ENCODE measurements around the gene FAR2.
"Not testable (repeated sequence)": the region's sequence is repeated elsewhere in the genome, so short reads cannot be mapped to it uniquely, and the experiment has no call there.

The FAR2 gene

DNA sequence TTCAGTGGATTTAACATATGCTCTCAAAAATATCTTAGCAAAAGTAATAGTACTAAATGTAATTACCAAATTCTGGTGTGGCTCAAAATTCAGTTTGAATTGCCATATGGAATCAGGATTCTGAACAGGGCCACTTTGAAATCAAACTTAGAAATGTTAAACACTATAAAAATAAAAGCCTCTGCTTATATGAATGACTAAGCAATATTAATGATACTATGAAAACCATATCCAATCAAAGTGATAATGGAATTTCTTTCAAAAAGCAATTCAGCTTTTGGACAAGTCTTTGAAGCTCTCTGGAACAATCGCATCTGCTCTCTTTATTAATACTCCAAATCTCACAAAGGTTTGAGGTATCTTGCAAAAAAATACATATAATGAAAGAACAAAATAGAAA lies 180.3 kb downstream of the FAR2 start:
- DNase-seq (ENCODE audit: low read depth): no peak

DNA sequence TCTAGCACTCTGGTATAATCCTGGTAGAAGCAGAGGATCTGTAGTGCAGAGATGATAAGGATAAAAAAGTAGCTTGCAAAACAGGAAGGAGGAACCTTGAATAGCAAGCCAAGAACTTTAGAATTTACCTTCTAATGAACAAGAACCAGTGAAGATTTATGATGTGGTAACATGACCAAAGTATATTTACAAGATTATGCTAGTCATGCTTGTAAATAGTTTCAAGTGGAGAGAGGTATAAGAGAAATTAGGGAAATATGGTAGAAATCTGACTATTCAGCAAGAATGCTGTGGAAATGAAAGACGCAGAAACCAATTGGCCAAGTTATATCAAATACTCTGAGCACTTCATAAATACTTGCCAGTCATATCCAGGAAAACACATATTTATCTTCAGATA lies 184.1 kb downstream of the FAR2 start:
- DNase-seq (ENCODE audit: low read depth): no peak

DNA sequence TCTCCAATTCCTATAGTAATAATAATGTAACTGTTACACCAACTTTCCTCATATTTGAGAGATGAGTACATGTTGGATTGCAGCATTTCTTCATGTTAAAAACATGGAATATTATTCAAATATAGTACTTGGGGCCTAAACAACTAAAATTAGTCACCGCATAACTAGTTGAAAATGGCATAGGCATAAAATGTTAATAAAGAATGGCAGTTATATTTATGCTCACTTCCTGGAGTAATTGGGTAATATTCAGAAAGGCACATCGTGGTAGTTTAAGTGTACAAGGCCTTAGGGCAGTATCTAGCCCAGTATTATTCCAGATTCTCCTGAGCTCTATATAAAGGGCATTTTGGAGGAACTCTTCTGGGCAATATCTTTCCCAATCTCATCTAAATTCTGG lies 185.9 kb downstream of the FAR2 start:
- no peak for DNase-seq (ENCODE audit: low read depth)

DNA sequence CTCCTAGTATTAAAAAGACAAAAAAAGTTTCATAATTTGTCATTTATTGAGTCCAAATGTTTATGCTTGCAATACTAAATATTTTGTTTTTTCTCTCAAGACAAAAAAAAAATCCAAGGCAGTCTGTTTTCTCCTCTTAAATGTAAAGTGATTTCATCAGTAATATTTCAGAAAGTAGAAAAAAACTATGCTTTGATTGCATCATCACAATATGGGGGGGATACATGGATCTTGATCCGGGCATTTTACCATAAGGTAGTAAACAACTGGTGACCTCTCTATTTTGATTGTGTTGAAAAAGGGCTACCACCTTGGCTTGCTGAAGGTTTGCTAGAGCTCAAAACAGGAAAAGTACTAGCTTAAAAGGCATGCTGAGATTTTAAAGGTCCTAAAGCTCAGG lies 188.2 kb downstream of the FAR2 start:
- DNase-seq (ENCODE audit: low read depth): no peak

DNA sequence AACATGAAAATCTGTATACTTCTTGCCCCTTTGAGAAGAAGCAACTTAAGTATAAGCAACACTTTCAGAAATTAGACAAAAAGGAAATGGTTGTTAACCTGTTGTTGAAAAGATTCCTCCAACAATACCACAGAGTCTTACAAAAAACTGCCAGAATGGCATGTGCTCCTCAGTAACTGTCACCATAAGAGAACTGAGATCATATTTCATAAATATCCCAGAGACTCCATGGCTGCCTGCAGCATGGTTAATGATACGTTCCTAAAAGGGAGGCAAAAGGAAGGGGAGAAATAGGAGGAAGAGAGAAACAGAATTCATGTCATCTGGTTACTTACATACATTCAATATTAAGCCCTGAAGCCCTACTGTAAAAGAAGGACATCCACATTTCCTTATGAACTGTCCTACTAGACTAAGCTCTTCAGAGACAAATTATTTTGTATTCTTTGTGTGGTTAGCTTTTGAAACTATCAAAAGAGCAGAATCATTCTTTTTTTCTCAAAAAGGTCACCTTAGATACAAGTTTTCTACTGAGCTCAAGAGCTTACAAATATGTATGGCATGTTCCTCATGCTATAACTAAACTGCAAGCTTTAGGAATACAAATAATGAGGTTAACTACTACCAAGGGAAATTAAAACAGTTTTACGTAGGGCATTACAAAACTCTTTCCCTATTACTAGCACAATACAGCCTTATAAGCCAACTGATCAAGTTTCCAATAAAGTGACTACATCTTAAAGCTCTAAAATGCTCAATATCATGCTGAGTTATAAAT lies 194.1 kb downstream of the FAR2 start:
- DNase-seq (ENCODE audit: low read depth): no peak

DNA sequence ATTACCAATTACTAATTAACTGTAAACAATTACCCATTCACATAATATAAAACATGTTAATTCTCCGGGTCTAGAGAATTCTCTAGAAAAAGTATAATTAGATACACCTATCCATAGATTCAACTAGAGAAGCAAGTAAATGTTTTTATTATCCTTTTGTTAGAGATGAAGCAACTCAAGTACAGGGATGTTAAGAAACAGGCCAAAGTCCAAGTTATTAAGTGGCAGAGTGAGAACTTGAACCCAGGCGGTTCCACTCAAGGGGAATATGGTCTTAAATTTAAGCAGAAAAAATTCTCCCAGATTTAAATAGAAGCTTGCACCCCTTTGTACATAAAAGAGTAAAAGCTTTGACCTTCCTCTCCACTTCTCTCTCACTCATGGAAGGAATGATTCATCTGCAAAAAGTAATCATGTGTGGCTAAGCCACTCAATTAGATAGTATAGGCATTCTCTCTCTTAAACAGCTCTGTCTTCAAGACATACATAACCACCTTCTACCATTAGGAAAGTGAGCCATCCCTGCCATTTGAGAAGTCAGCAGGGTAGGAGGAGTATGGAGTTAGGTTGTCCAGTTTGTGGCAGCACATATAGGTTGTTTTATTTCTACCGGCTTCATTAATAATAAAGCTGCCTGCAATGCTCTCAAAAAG lies 197.8 kb downstream of the FAR2 start:
- DNase-seq (ENCODE audit: low read depth): no peak

DNA sequence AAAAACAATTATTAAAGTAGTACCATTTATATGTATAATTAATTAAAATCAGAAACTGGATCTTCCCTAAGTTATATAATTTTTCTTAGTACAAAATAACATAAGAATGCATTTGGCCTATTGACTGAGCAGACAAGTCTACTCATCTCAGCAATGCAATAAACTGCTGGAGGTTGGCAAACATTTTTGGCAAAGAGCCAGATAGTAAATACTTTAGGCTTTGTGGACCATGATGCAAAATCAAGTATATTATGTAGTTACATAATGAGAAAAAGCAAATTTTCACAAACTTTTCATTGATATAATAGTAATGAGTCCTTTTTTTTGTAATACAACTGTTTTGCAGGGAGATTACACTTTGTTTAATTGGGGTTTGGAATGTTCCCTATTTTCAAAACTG lies 201.0 kb downstream of the FAR2 start:
- DNase-seq (ENCODE audit: low read depth): no peak

DNA sequence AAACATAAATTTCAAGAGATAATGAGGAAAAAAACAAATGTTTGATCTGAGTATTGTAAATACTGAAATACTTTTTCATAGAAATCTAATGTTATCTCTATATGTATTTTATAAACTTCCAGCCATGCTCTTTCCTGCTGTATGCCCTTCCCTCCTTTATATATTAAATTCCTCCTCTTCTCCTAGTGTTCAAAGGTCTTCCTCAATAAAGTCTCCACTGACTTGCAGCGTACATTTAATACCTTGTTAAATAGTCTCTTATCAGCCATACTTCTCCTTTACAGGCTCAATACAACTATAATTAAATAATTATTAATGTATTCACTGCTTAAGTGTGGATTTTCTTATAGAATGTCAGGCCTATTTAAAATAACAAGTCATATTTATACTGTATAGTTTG lies 205.9 kb downstream of the FAR2 start:
- DNase-seq (ENCODE audit: low read depth): no peak

DNA sequence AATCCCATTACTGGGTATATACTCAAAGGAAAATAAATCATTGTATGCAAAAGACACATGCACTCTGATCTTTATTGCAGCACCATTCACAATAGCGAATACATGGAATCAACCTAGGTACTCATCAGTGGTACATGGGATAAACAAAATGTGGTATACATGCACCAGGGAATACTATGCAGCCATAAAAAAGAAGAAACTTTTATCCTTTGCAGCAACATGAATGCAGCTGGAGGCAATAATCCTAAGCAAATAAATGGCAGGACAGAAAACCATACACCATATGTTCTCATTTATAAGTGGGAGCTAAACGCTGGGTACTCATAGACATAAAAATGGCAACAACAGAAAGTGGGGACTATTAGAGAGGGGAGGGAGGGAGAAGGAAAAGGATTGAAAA lies 216.0 kb downstream of the FAR2 start:
- no peak for DNase-seq (ENCODE audit: low read depth)

DNA sequence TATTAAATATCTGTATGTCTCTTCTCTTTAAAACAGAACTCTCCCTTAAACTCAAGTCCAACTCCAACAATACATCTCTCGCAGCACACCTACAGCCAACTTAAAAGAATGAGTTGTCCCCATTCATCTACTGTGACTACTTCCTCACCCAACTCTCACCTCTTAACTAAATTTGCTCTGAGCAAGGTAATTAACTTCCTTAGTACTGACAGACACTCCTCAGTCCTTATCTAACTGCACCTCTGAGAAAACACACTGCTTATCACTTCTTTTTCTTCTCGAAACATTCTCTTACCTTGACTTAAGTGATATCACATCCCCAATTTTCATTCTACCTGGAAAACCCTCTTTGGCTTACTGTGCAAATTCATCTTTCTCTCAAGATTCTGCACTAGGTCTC lies 224.9 kb downstream of the FAR2 start:
- DNase-seq (ENCODE audit: low read depth): no peak

DNA sequence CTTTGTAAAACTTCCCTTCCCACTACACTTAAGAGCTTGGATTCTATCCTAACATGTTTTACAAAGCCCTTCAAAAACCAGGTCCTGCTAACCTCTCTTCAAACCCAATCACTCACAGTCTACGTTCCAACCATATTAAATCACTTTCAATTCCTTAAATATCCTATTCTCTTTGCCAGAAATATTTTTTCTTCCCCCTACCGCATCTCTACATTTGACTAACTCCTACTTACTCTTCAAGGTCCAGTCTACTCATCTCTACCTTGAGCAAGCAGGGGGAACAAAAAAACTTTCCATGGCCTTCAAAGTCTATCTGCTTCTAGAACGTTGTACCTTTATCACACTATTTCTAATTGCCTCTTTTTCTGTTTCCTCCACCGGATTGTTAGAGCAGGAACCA lies 225.8 kb downstream of the FAR2 start:
- no peak for DNase-seq (ENCODE audit: low read depth)

DNA sequence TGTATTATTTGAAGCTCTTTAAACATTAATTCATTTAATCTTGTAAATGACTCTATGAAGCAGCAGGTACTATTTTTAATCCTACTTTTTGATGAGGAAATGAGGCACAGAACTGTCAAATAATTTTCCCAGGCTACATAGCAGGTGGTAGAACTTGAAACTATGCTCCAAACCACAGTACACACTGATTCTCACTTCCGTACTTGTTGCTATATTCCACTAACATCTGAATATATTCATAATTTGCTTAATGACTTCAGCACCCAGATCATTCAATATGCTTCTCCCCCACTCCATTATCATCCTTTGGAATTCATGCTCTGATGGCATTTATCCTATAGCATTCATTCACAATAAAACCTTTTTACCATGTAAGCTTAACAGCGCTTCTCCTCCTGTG lies 227.0 kb downstream of the FAR2 start:
- DNase-seq (ENCODE audit: low read depth): no peak

DNA sequence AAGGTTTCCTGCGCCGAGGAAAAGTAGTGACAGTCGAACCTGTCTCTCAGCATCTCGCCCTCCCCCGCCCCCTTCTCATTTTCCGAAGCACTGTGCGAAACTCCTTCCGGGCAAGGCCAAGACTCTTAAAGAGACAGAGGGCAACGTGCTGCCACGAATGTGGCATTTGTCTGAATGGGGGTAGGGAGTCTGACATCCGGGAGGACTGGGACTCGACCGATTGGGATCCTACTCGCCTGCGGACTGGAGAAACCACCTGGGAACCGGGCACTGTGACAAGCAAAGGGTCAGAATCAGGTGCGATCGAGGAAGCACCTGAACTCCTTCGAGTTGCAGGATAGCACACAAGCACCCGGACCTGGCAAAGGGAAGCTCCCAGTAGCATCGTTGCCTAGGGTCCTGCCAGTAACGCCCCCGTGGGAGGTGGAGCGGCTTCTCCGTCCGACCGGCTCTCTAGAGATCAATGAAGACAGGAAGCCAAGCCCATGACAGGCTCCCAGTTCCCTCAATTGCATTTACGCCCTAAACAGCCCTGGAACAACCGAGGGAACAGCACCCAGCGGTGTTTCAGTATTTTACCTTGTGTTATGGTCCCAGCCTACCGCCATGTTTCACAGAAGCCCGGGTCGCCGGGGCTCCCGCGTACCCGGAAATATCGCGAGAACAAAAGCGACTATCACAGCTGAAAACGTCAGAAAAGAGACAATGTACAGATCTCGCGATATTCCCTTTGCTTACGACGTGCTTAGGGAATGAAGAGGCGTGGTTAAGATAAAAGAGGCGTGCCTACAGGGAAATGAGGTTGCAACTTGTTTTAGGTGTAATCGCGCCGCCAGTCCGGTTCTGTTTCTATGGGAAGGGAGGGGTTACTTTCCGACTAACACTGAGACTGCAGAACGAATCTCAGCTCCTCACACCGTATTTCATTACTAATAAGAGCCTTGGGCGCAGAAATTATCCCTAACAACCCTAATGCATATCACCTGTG lies 231.8 kb downstream of the FAR2 start, which contains the start of gene ERGIC2:
TSS of gene ERGIC2 (minus strand) at position 637 of the 988 bp plus-strand sequence. CDS start 9,539 bp downstream, outside the sequence.
- peak; percentile 78 for DNase-seq (ENCODE audit: low read depth)

DNA sequence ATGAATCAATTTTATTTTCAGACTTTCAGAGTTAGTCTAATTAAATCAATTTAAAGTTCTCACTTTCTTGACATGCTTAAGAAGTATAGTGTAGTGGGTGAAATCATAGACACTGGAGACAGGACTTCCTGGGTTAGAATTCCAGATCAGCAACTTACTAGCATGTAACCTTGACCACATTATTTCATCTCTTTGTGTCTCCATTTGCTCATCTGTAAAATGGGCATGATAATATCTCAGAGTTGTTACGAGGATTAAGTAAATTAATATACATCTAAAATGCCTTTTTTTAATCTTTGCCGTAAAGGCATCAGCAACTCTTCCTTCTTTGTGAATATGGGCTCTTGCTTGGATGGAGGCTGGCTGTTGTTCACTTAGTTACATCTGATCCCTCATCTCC lies 233.2 kb downstream of the FAR2 start:
- DNase-seq (ENCODE audit: low read depth): no peak

DNA sequence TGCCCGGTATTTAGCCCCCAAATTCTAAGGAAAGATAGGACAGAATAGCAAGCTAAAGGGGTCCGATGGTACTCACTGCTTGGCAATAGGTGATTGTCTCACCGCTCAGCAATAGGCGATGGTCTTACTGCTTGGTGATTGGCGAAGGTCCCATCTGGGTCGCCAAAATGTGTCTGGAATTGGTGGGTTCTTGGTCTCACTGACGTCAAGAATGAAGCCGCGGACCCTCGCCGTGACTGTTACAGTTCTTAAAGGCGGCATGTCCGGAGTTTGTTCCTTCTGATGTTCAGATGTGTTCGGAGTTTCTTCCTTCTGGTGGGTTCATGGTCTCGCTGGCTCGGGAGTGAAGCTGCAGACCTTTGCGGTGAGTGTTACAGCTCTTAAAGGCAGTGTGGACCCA lies 236.1 kb downstream of the FAR2 start:
- DNase-seq (ENCODE audit: low read depth): not testable (repeated sequence)

All from stimulated activated CD8-positive, alpha-beta memory T cell treated with anti-CD3 and anti-CD28 coated beads, Interleukin-15, amount 100 ng/mL, for 1 hour (primary cell).